HCT116 (cell line): ENCODE results near the gene KCNIP4. TPM values are rescaled to one million over a fixed set of nuclear protein-coding genes. Genes with fewer than 3 reads are reported as not detected.

Experiments used
- ATAC-seq: fragments of 200-7000 bp; cut with Tn5 transposase; 2 replicates; pipeline ENCODE4 v1.9.1; 2020; ENCODE audit warnings: mild to moderate bottlenecking, moderate library complexity
- BruUV-seq: library from RNA; stranded (reverse); fragments of 400-500 nt; replicated peaks from 2 replicates; lab custom pipeline; 2021; lab: Mats Ljungman, UMichigan
- CTCF ChIA-PET: fragments of 300-600 bp; sonication (Branson Sonifier 250); formaldehyde crosslinking; loops from one replicate; lab custom pipeline; 2021; ENCODE audit warnings: antibody characterized with exemption; lab: Charles Lee
- POLR2A ChIA-PET: fragments of 300-600, 350-600 bp; sonication (Branson Sonifier 250); formaldehyde crosslinking; loops from one replicate; lab custom pipeline; 2021; ENCODE audit warnings: antibody characterized with exemption; lab: Charles Lee
- RAD21 ChIA-PET, 2 experiments: fragments of 300-600 bp; sonication (Branson Sonifier 250); formaldehyde crosslinking; loops; one replicate each; lab custom pipeline; 2023; ENCODE audit warnings: low total read pairs in 2 of 2; ENCODE audit not compliant: uncharacterized antibody in 2 of 2, unreplicated experiment in 2 of 2, low non-redundant PET in 1 of 2; lab: Charles Lee
- DNase-seq: peaks from one replicate; pipeline ENCODE4 v3.0.0-alpha.2; 2010; ENCODE audit warnings: low read depth, low spot score
- H2AFZ ChIP-seq: fragments of 200-600 bp; shearing (Covaris generic), sonication (generic); 2 replicates; pipeline ENCODE4 v1.6.1; 2017; ENCODE audit warnings: low read depth, mixed run types, mixed read lengths, antibody characterized with exemption, low read length; ENCODE audit not compliant: poor library complexity, severe bottlenecking
- H3K27ac ChIP-seq: 2 replicates; pipeline ENCODE4 v1.5.1; 2012; ENCODE audit warnings: low read depth, low read length
- H3K27me3 ChIP-seq: fragments of 200-600 bp; sonication (generic); 2 replicates; pipeline ENCODE4 v1.6.1; 2016; ENCODE audit warnings: mixed run types, low read length, mixed read lengths; ENCODE audit not compliant: insufficient read depth
- H3K36me3 ChIP-seq, 2 experiments: fragments of 200-500 bp in 1 of 2; fragments of 200-600 bp in 1 of 2; sonication (Bioruptor generic) in 1 of 2; sonication (generic) in 1 of 2; 2 replicates each; pipeline versions ENCODE4 v1.5.1 to v1.6.1; 2014 to 2016; ENCODE audit warnings: low read length in 2 of 2, inconsistent platforms in 1 of 2, mixed read lengths in 1 of 2, mixed run types in 1 of 2; ENCODE audit not compliant: insufficient read depth in 2 of 2, control insufficient read depth in 1 of 2
- H3K4me1 ChIP-seq, 2 experiments: fragments of 200-600 bp in 1 of 2; sonication (generic) in 1 of 2; 2 replicates each; pipeline versions ENCODE4 v1.5.1 to v1.6.1; 2012 to 2017; ENCODE audit warnings: low read length in 2 of 2, inconsistent platforms in 1 of 2, mild to moderate bottlenecking in 1 of 2, mixed read lengths in 1 of 2, mixed run types in 1 of 2, moderate library complexity in 1 of 2; ENCODE audit not compliant: insufficient read depth in 2 of 2, control insufficient read depth in 1 of 2
- H3K4me2 ChIP-seq: fragments of 200-600 bp; sonication (generic); 2 replicates; pipeline ENCODE4 v1.6.1; 2017; ENCODE audit warnings: mixed run types, low read length, mixed read lengths
- H3K4me3 ChIP-seq, 2 experiments: fragments of 200-600 bp in 1 of 2; sonication (generic) in 1 of 2; replicated peaks in 1 of 2; 2 replicates each; pipeline ENCODE4 v1.5.1; 2011 to 2016; ENCODE audit warnings: low read length in 2 of 2, control low read depth in 1 of 2, low read depth in 1 of 2, mild to moderate bottlenecking in 1 of 2, mixed read lengths in 1 of 2, mixed run types in 1 of 2
- H3K79me2 ChIP-seq: fragments of 200-600 bp; sonication (generic); 2 replicates; pipeline ENCODE4 v1.6.1; 2017; ENCODE audit warnings: mild to moderate bottlenecking, mixed run types, low read length, moderate library complexity, mixed read lengths; ENCODE audit not compliant: insufficient read depth
- H3K9ac ChIP-seq: fragments of 200-600 bp; sonication (generic); 2 replicates; pipeline ENCODE4 v1.6.1; 2016; ENCODE audit warnings: low read length, mixed read lengths
- H3K9me2 ChIP-seq: fragments of 200-600 bp; sonication (generic), shearing (Covaris generic); 2 replicates; pipeline ENCODE4 v1.6.1; 2017; ENCODE audit warnings: mixed run types, mild to moderate bottlenecking, moderate library complexity; ENCODE audit not compliant: insufficient read depth
- H3K9me3 ChIP-seq, 2 experiments: fragments of 200-500 bp in 1 of 2; fragments of 200-600 bp in 1 of 2; sonication (Bioruptor generic) in 1 of 2; sonication (generic) in 1 of 2; 2 replicates each; pipeline ENCODE4 v1.6.1; 2014 to 2017; ENCODE audit warnings: low read length in 2 of 2, mixed read lengths in 2 of 2, inconsistent platforms in 1 of 2, low read depth in 1 of 2, mild to moderate bottlenecking in 1 of 2, mixed run types in 1 of 2, moderate library complexity in 1 of 2; ENCODE audit not compliant: control insufficient read depth in 1 of 2, insufficient read depth in 1 of 2
- H4K20me1 ChIP-seq: fragments of 200-600 bp; sonication (generic), shearing (Covaris generic); 2 replicates; pipeline ENCODE4 v1.6.1; 2017; ENCODE audit warnings: mixed run types, mild to moderate bottlenecking, moderate library complexity; ENCODE audit not compliant: insufficient read depth
- CBX3 ChIP-seq: IDR thresholded peaks from 2 replicates; pipeline ENCODE4 v1.6.1; 2012; ENCODE audit warnings: low read depth
- EGR1 ChIP-seq: IDR thresholded peaks from 2 replicates; pipeline ENCODE4 v1.6.1; 2012; ENCODE audit warnings: low read depth
- EZH2 ChIP-seq: fragments of 200-600 bp; sonication (generic); IDR thresholded peaks from 2 replicates; pipeline ENCODE4 v1.6.1; 2017; ENCODE audit warnings: antibody characterized with exemption, mixed run types
- FOSL1 ChIP-seq: IDR thresholded peaks from 2 replicates; pipeline ENCODE4 v1.6.1; 2012; ENCODE audit warnings: low read depth
- JUND ChIP-seq: IDR thresholded peaks from 2 replicates; pipeline ENCODE4 v1.6.1; 2012
- POLR2A ChIP-seq: IDR thresholded peaks from 2 replicates; pipeline ENCODE4 v1.7.0; 2011; ENCODE audit warnings: borderline replicate concordance; ENCODE audit not compliant: insufficient read depth, insufficient read length; ENCODE audit errors: extremely low read depth
- POLR2AphosphoS5 ChIP-seq: IDR thresholded peaks from 2 replicates; pipeline ENCODE4 v1.6.1; 2011; ENCODE audit warnings: mild to moderate bottlenecking, low read depth, low read length, moderate library complexity
- RAD21 ChIP-seq: IDR thresholded peaks from 2 replicates; pipeline ENCODE4 v1.6.1; 2012; ENCODE audit warnings: low read depth, mild to moderate bottlenecking
- REST ChIP-seq: IDR thresholded peaks from 2 replicates; pipeline ENCODE4 v1.6.1; 2012; ENCODE audit warnings: low read depth
- SIN3A ChIP-seq: IDR thresholded peaks from 2 replicates; pipeline ENCODE4 v1.6.1; 2012; ENCODE audit warnings: low read depth
- SP1 ChIP-seq: IDR thresholded peaks from 2 replicates; pipeline ENCODE4 v1.6.1; 2012; ENCODE audit warnings: low read depth
- TCF7L2 ChIP-seq: IDR thresholded peaks from 2 replicates; pipeline ENCODE4 v1.7.0; 2011; ENCODE audit warnings: borderline replicate concordance, inconsistent platforms; ENCODE audit not compliant: insufficient read depth, insufficient read length; ENCODE audit errors: extremely low read depth
- YY1 ChIP-seq: IDR thresholded peaks from 2 replicates; pipeline ENCODE4 v1.6.1; 2011; ENCODE audit warnings: low read length, low read depth, moderate library complexity, mild to moderate bottlenecking; ENCODE audit not compliant: insufficient replicate concordance; ENCODE audit errors: extremely low read depth
- ZFX ChIP-seq: fragments of 450-650 bp; IDR thresholded peaks from 2 replicates; pipeline ENCODE4 v1.6.1; 2017
- ZNF274 ChIP-seq: fragments of 200-500 bp; sonication (Bioruptor generic); IDR thresholded peaks from 2 replicates; pipeline ENCODE4 v1.6.1; 2014; ENCODE audit warnings: mild to moderate bottlenecking, low read depth, low read length, inconsistent platforms
- intact Hi-C: fragments of 100-400 bp; cut with micrococcal nuclease; formaldehyde crosslinking; loops from 2 replicates; pipeline ENCODE4 v1.10.0; 2022
- total RNA-seq: library from RNA; stranded (reverse); gene quantifications from one replicate; pipeline ENCODE4 v1.2.1, GENCODE V29; 2021; ENCODE audit not compliant: unreplicated experiment
- TF ChIP-seq, protein P1 (sequence below): IDR thresholded peaks from 2 replicates; pipeline ENCODE4 v1.6.1; 2011; ENCODE audit warnings: mild to moderate bottlenecking, low read length, moderate library complexity; ENCODE audit not compliant: insufficient replicate concordance; ENCODE audit errors: extremely low read depth
- TF ChIP-seq, protein P2 (sequence below): IDR thresholded peaks from 2 replicates; pipeline ENCODE4 v1.6.1; 2012
- TF ChIP-seq, protein P3 (sequence below), 3 experiments: fragments of 200-600 bp in 1 of 3; sonication (generic) in 1 of 3; IDR thresholded peaks in 2 of 3; conservative IDR thresholded peaks in 1 of 3; 2 replicates each; pipeline ENCODE4 v1.5.1; 2012 to 2017; ENCODE audit warnings: low read depth in 2 of 3, low read length in 2 of 3, antibody characterized with exemption in 1 of 3, borderline replicate concordance in 1 of 3, control low read depth in 1 of 3, mild to moderate bottlenecking in 1 of 3, mixed read lengths in 1 of 3, mixed run types in 1 of 3, moderate library complexity in 1 of 3; ENCODE audit not compliant: insufficient read depth in 1 of 3

Gene KCNIP4
- total RNA-seq, 1 experiment from 2014 or later: not detected

- no TSS peak for BruUV-seq
- no peaks in the 10 kb centered on the region for H3K27me3 ChIP-seq
- intact Hi-C loops: no loop called here
- TF ChIP-seq, protein P1, sequence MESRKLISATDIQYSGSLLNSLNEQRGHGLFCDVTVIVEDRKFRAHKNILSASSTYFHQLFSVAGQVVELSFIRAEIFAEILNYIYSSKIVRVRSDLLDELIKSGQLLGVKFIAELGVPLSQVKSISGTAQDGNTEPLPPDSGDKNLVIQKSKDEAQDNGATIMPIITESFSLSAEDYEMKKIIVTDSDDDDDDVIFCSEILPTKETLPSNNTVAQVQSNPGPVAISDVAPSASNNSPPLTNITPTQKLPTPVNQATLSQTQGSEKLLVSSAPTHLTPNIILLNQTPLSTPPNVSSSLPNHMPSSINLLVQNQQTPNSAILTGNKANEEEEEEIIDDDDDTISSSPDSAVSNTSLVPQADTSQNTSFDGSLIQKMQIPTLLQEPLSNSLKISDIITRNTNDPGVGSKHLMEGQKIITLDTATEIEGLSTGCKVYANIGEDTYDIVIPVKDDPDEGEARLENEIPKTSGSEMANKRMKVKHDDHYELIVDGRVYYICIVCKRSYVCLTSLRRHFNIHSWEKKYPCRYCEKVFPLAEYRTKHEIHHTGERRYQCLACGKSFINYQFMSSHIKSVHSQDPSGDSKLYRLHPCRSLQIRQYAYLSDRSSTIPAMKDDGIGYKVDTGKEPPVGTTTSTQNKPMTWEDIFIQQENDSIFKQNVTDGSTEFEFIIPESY: no peak
- TF ChIP-seq FOSL1 (no peak), ZFX (no peak), SIN3A (no peak), RAD21 (no peak), JUND (no peak), POLR2A (no peak), EGR1 (no peak), YY1 (no peak), ZNF274 (no peak), TCF7L2 (no peak), CBX3 (no peak), POLR2AphosphoS5 (no peak), EZH2 (no peak), REST (no peak), SP1 (no peak)
- TF ChIP-seq, protein P2, sequence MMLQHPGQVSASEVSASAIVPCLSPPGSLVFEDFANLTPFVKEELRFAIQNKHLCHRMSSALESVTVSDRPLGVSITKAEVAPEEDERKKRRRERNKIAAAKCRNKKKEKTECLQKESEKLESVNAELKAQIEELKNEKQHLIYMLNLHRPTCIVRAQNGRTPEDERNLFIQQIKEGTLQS: no peak
- TF ChIP-seq, protein P3, sequence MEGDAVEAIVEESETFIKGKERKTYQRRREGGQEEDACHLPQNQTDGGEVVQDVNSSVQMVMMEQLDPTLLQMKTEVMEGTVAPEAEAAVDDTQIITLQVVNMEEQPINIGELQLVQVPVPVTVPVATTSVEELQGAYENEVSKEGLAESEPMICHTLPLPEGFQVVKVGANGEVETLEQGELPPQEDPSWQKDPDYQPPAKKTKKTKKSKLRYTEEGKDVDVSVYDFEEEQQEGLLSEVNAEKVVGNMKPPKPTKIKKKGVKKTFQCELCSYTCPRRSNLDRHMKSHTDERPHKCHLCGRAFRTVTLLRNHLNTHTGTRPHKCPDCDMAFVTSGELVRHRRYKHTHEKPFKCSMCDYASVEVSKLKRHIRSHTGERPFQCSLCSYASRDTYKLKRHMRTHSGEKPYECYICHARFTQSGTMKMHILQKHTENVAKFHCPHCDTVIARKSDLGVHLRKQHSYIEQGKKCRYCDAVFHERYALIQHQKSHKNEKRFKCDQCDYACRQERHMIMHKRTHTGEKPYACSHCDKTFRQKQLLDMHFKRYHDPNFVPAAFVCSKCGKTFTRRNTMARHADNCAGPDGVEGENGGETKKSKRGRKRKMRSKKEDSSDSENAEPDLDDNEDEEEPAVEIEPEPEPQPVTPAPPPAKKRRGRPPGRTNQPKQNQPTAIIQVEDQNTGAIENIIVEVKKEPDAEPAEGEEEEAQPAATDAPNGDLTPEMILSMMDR (IDR thresholded peaks at IDR 0.05 in 2 of 3, conservative IDR thresholded peaks at IDR 0.05 in 1 of 3; ENCODE audit: borderline replicate concordance in 1 of 3, insufficient read depth in 1 of 3, low read depth in 2 of 3, low read length in 2 of 3): no peak
- ATAC-seq: no peak
- ChIA-PET RAD21 (no interaction called here), POLR2A (no interaction called here), CTCF (no interaction called here)
- H3K27ac ChIP-seq: no peak overlapping the region
- no peaks in the 10 kb centered on the region for H3K36me3 ChIP-seq
- no peaks in the 10 kb centered on the region for H4K20me1 ChIP-seq
- DNase-seq: no peak
- H3K4me3 ChIP-seq: no peak overlapping the region
- H2AFZ ChIP-seq: no peak overlapping the region
- no peak overlapping the region for H3K9ac ChIP-seq
- no peaks in the 10 kb centered on the region for H3K79me2 ChIP-seq
- no peaks in the 10 kb centered on the region for H3K9me2 ChIP-seq
- peaks cover 3 to 7% of the 10 kb centered on the region in 2 experiments; a peak in 2 of 4 replicates for H3K9me3 ChIP-seq
- H3K4me2 ChIP-seq: no peak overlapping the region
- no peaks in the 10 kb centered on the region for H3K4me1 ChIP-seq
Observed at GRCh38 chr4:21090094-21090666, 858.4 kb downstream of the KCNIP4 start.
